Neural progenitor cell (in vitro differentiated cells): ENCODE results near the gene IFTAP. TPM values are rescaled to one million over a fixed set of nuclear protein-coding genes. Genes with fewer than 3 reads are reported as not detected.
A peak's percentile ranks its signal among the peaks of the same experiment; 100 is the strongest.

Experiments
- DNase-seq: peaks from one replicate; pipeline ENCODE4 v3.0.0-alpha.2; 2016; ENCODE audit warnings: low spot score
- H2AFZ ChIP-seq: fragments of 200-600 bp; sonication (generic); replicated peaks from 2 replicates; pipeline ENCODE4 v1.6.1; 2016; ENCODE audit warnings: antibody characterized with exemption
- H3F3A ChIP-seq: fragments of 200-600 bp; sonication (generic); 2 replicates; pipeline ENCODE4 v1.6.1; 2016; ENCODE audit warnings: antibody characterized with exemption, low read depth
- H3K27ac ChIP-seq: fragments of 200-600 bp; sonication (generic); 2 replicates; pipeline ENCODE4 v1.5.1; 2016; ENCODE audit warnings: mild to moderate bottlenecking
- H3K27me3 ChIP-seq: fragments of 200-600 bp; sonication (generic); 2 replicates; pipeline ENCODE4 v1.6.1; 2016; ENCODE audit warnings: mild to moderate bottlenecking, moderate library complexity
- H3K36me3 ChIP-seq: fragments of 200-600 bp; sonication (generic); 2 replicates; pipeline ENCODE4 v1.5.1; 2016
- H3K4me1 ChIP-seq: fragments of 200-600 bp; sonication (generic); 2 replicates; pipeline ENCODE4 v1.6.1; 2016; ENCODE audit warnings: mixed run types
- H3K4me2 ChIP-seq: fragments of 200-600 bp; sonication (generic); 2 replicates; pipeline ENCODE4 v1.6.1; 2016
- H3K4me3 ChIP-seq: fragments of 200-600 bp; sonication (generic); 2 replicates; pipeline ENCODE4 v1.5.1; 2016
- H3K79me2 ChIP-seq: fragments of 200-600 bp; sonication (generic); 2 replicates; pipeline ENCODE4 v1.6.1; 2016; ENCODE audit warnings: low read depth
- H3K9ac ChIP-seq: fragments of 200-600 bp; sonication (generic); 2 replicates; pipeline ENCODE4 v1.6.1; 2016
- H3K9me3 ChIP-seq: fragments of 200-600 bp; sonication (generic); 2 replicates; pipeline ENCODE4 v1.5.1; 2016; ENCODE audit warnings: low read depth
- H4K20me1 ChIP-seq: fragments of 200-600 bp; sonication (generic); 2 replicates; pipeline ENCODE4 v1.6.1; 2016; ENCODE audit warnings: low read depth
- H3K27ac Mint-ChIP-seq: 3 replicates; pipeline ENCODE4 v1.8.0; 2021; ENCODE audit warnings: mixed read lengths
- H3K27me3 Mint-ChIP-seq: 2 replicates; pipeline ENCODE4 v1.8.0; 2022; ENCODE audit warnings: low read depth, mild to moderate bottlenecking, inconsistent platforms, moderate library complexity, mixed read lengths; ENCODE audit not compliant: insufficient read depth
- H3K36me3 Mint-ChIP-seq: 3 replicates; pipeline ENCODE4 v1.8.0; 2021; ENCODE audit warnings: mixed read lengths
- H3K4me1 Mint-ChIP-seq: 3 replicates; pipeline ENCODE4 v1.8.0; 2021; ENCODE audit warnings: mixed read lengths
- H3K4me3 Mint-ChIP-seq: 3 replicates; pipeline ENCODE4 v1.8.0; 2021; ENCODE audit warnings: mild to moderate bottlenecking, moderate library complexity, mixed read lengths
- H3K9me3 Mint-ChIP-seq: 3 replicates; pipeline ENCODE4 v1.8.0; 2020; ENCODE audit warnings: mixed read lengths
- EZH2 ChIP-seq: fragments of 200-600 bp; sonication (generic); IDR thresholded peaks from 2 replicates; pipeline ENCODE4 v1.6.1; 2017; ENCODE audit warnings: antibody characterized with exemption, mild to moderate bottlenecking, moderate library complexity
- EZH2phosphoT487 ChIP-seq: fragments of 200-600 bp; sonication (generic); IDR thresholded peaks from 2 replicates; pipeline ENCODE4 v1.6.1; 2017; ENCODE audit warnings: antibody characterized with exemption
- total RNA-seq: library from RNA; depleted of rRNA; stranded (reverse); fragments of >200 nt; gene quantifications from 2 replicates; pipeline ENCODE4 v1.2.3, GENCODE V29; 2015; ENCODE audit warnings: low replicate concordance
- TF ChIP-seq, protein P1 (sequence below): fragments of 200-600 bp; sonication (generic); IDR thresholded peaks from 2 replicates; pipeline ENCODE4 v1.5.1; 2017; ENCODE audit warnings: antibody characterized with exemption, mild to moderate bottlenecking

The IFTAP gene
- total RNA-seq, 1 donor from 2014 or later: 112 TPM

DNA sequence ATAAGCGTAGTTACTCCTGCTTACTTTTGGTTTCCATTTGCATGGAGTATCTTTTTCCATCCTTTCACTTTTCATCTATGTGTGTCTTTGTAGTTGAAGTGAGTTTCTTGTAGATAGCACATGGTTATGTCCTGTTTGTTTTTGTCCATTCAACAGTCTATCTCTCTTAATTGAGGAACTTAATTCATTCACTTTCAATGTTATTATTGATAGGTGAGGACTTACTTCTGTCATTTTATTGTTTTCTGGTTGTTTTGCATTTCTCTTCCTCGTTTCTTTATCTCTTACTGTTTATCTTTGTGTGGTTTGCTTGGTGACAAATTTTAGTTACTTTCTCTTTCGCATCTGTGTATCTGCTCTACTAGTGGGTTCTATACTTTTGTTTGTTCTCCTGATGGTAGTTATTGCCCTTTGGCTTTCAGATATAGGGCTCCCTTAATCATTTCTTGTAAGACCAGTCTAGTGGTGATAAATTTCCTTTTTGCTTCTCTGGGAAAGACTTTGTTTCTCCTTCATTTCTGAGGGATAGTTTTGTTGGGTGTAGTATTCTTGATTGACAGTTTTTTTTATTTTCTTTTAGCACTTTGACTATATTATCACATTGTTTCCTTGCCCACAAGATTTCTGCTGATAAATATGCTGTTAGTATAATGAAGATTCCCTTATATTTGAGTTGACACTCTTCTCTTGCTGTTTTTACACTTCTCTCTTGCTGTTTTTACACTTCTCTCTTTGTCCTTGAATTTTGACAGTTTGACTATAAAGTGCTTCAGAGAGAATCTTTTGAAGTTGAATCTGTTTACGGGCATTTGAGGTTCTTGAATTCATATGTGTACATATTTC is 35.5 kb upstream of the IFTAP start:
- Histone ChIP-seq H3K9ac (no peak overlapping the region), H3F3A (no peaks in the 10 kb centered on the region), H3K27ac (no peak overlapping the region), H4K20me1 (no peaks in the 10 kb centered on the region), H3K4me3 (no peak overlapping the region), H3K36me3 (no peaks in the 10 kb centered on the region), H3K79me2 (no peaks in the 10 kb centered on the region), H3K4me1 (peaks cover 2% of the 10 kb centered on the region), H3K4me2 (no peak overlapping the region), H3K27me3 (no peaks in the 10 kb centered on the region), H2AFZ (no peak overlapping the region), H3K9me3 (no peaks in the 10 kb centered on the region)
- Mint-ChIP-seq H3K27me3 (no peaks in the 10 kb centered on the region), H3K36me3 (no peaks in the 10 kb centered on the region), H3K9me3 (peaks cover 7% of the 10 kb centered on the region), H3K4me1 (peaks cover 1% of the 10 kb centered on the region), H3K4me3 (no peak overlapping the region), H3K27ac (no peak overlapping the region)
- no peak for DNase-seq
- TF ChIP-seq, protein P1, sequence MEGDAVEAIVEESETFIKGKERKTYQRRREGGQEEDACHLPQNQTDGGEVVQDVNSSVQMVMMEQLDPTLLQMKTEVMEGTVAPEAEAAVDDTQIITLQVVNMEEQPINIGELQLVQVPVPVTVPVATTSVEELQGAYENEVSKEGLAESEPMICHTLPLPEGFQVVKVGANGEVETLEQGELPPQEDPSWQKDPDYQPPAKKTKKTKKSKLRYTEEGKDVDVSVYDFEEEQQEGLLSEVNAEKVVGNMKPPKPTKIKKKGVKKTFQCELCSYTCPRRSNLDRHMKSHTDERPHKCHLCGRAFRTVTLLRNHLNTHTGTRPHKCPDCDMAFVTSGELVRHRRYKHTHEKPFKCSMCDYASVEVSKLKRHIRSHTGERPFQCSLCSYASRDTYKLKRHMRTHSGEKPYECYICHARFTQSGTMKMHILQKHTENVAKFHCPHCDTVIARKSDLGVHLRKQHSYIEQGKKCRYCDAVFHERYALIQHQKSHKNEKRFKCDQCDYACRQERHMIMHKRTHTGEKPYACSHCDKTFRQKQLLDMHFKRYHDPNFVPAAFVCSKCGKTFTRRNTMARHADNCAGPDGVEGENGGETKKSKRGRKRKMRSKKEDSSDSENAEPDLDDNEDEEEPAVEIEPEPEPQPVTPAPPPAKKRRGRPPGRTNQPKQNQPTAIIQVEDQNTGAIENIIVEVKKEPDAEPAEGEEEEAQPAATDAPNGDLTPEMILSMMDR: no peak
- no peak for TF ChIP-seq EZH2phosphoT487
- TF ChIP-seq EZH2: no peak

DNA sequence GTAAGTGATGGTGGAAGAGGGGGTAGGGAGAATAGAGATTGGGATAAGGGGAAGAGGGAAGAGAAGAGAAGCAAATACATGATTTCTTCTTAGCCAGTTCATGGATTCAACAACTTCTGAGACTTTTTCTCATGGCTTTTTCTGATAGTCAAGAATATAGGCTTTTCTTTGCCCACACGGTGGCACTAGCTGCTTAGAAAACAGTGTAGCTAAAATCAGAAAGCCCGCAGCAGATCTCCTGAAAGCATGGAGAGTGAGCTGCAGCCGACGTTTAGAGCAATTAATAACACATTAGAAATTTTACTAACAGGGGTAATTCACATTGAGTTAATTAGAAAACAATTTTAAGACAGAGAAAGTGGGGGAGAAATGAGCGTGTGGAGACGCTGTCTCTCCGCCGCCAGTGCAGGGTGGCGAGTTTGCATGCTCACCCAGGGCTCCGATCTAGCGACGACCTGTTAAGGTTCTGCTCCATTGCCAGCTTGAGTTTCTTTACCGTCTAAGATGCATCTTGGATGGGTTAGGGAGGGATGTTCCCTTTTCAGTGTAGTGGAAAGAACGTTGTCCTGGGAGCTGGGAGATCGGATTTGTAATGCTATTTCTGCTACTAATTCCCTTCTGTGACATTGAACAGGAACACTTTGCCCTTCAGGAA is 29.8 kb upstream of the IFTAP start:
- no peaks in the 10 kb centered on the region for H3K36me3 ChIP-seq
- no peak overlapping the region for H3K9ac ChIP-seq
- H3K27ac Mint-ChIP-seq: no peak overlapping the region
- peak overlapping the region; percentile 71 for H3K4me3 Mint-ChIP-seq
- TF ChIP-seq EZH2phosphoT487: no peak
- no peak for TF ChIP-seq EZH2
- TF ChIP-seq, protein P1: peak; percentile 78
- H3K36me3 Mint-ChIP-seq: no peaks in the 10 kb centered on the region
- H3K27ac ChIP-seq: no peak overlapping the region
- no peaks in the 10 kb centered on the region for H3K9me3 ChIP-seq
- H4K20me1 ChIP-seq: no peaks in the 10 kb centered on the region
- H3K4me1 ChIP-seq: peaks cover 13% of the 10 kb centered on the region
- H3K79me2 ChIP-seq: no peaks in the 10 kb centered on the region
- peak overlapping the region; percentile 73 for H3K4me2 ChIP-seq
- peaks cover 6% of the 10 kb centered on the region for H3K27me3 ChIP-seq
- DNase-seq: peak; percentile 78
- peak overlapping the region; percentile 82 for H2AFZ ChIP-seq
- H3K4me1 Mint-ChIP-seq: peaks cover 12% of the 10 kb centered on the region
- H3K27me3 Mint-ChIP-seq: peaks cover 6% of the 10 kb centered on the region
- H3F3A ChIP-seq: no peaks in the 10 kb centered on the region
- H3K4me3 ChIP-seq: peak overlapping the region; percentile 36
- no peaks in the 10 kb centered on the region for H3K9me3 Mint-ChIP-seq

DNA sequence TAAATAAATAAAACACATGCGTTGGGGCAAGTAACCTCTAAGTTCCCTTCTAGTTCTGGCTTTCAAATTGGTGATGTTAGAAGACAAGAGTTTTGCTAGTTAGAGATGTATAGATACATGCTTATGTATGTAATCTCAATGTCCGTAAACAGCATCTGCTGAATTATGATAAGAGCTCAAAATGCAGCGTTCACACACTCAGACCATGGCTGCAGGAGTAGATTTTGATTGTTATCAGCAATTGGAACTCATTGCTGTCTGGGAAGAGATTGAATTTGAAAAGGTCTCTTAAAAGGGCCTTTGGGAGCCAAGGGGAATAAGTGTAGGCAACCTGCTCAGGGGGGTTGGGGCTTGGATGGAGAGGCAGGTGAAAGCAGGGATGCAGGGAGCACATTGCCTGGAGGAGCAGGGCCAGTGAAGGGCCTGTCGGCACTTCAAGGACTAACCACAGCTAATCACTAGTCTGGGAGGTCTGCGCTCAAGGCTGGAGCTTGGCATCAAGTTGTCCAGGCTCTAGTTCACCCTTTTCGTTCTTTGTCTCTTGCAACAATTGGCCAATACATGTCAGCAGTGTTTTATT is 29.2 kb upstream of the IFTAP start:
- TF ChIP-seq, protein P1: no peak
- TF ChIP-seq EZH2 (no peak), EZH2phosphoT487 (no peak)
- Mint-ChIP-seq H3K27me3 (peaks cover 6% of the 10 kb centered on the region), H3K4me1 (peaks cover 12% of the 10 kb centered on the region), H3K27ac (no peak overlapping the region), H3K9me3 (no peaks in the 10 kb centered on the region), H3K4me3 (no peak overlapping the region), H3K36me3 (no peaks in the 10 kb centered on the region)
- H3K27me3 ChIP-seq: peaks cover 6% of the 10 kb centered on the region
- H2AFZ ChIP-seq: peak overlapping the region; percentile 82
- no peak overlapping the region for H3K9ac ChIP-seq
- H3K4me2 ChIP-seq: no peak overlapping the region
- H3K4me3 ChIP-seq: no peak overlapping the region
- no peaks in the 10 kb centered on the region for H3F3A ChIP-seq
- DNase-seq: no peak
- no peaks in the 10 kb centered on the region for H3K9me3 ChIP-seq
- H3K27ac ChIP-seq: no peak overlapping the region
- H3K79me2 ChIP-seq: no peaks in the 10 kb centered on the region
- no peaks in the 10 kb centered on the region for H4K20me1 ChIP-seq
- H3K4me1 ChIP-seq: peaks cover 13% of the 10 kb centered on the region
- H3K36me3 ChIP-seq: no peaks in the 10 kb centered on the region
